Glutamatergic neuron (in vitro differentiated cells): ENCODE data around the gene GPHN. TPM values are rescaled to one million over a fixed set of nuclear protein-coding genes. Genes with fewer than 3 reads are reported as not detected.

Experiments
- DNase-seq: peaks from one replicate; pipeline ENCODE4 v3.0.0; 2022
- H3K27ac Mint-ChIP-seq: one replicate; pipeline ENCODE4 v1.8.0; 2020; ENCODE audit warnings: mild to moderate bottlenecking, mixed read lengths, inconsistent platforms; ENCODE audit not compliant: unreplicated experiment
- H3K27me3 Mint-ChIP-seq: one replicate; pipeline ENCODE4 v1.8.0; 2020; ENCODE audit warnings: mild to moderate bottlenecking, moderate library complexity, mixed read lengths, inconsistent platforms; ENCODE audit not compliant: unreplicated experiment
- H3K36me3 Mint-ChIP-seq: one replicate; pipeline ENCODE4 v1.8.0; 2020; ENCODE audit warnings: mild to moderate bottlenecking, mixed read lengths, inconsistent platforms; ENCODE audit not compliant: unreplicated experiment
- H3K4me1 Mint-ChIP-seq: one replicate; pipeline ENCODE4 v1.8.0; 2020; ENCODE audit warnings: mild to moderate bottlenecking, low read depth, mixed read lengths, inconsistent platforms; ENCODE audit not compliant: unreplicated experiment
- H3K4me3 Mint-ChIP-seq: one replicate; pipeline ENCODE4 v1.8.0; 2020; ENCODE audit warnings: mild to moderate bottlenecking, mixed read lengths, inconsistent platforms; ENCODE audit not compliant: unreplicated experiment
- H3K9me3 Mint-ChIP-seq: one replicate; pipeline ENCODE4 v1.8.0; 2020; ENCODE audit warnings: mild to moderate bottlenecking, moderate library complexity, mixed read lengths, inconsistent platforms; ENCODE audit not compliant: unreplicated experiment
- total RNA-seq: library from RNA; stranded (reverse); fragmentation: NEBNext Ultra II Directional; extraction: Animal tissue kit (Norgen Biotek cat#: 25700); gene quantifications from one replicate; pipeline ENCODE4 v1.2.1, GENCODE V29; 2021; ENCODE audit not compliant: unreplicated experiment
- TF ChIP-seq, protein P1 (sequence below): fragments of 200-600 bp; sonication (generic); IDR thresholded peaks from one replicate; pipeline ENCODE4 v1.5.0; 2021; ENCODE audit not compliant: partially characterized antibody, unreplicated experiment

The GPHN gene
- total RNA-seq, 1 donor from 2014 or later, result 29.8 TPM

DNA sequence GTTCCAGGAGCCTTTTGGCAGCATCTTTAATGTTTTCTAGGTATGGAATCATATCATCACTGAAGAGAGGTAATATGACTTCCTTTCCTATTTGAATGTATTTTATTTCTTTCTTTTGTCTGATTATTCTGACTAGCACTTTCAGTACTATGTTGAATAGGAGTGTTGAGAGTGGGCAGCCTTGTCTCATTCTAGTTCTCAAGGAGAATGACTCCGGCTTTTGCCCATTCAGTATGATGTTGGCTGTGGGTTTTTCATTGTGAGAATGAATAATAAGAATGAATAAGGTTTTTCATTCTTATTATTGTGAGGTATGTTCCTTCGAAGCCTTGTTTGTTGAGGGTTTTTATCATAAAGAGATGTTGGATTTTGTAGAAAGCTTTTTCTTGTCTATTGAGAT, 98.9 kb downstream of the GPHN start:
- Mint-ChIP-seq H3K9me3 (peaks cover 3% of the 10 kb centered on the region), H3K36me3 (no peaks in the 10 kb centered on the region), H3K4me1 (no peaks in the 10 kb centered on the region), H3K4me3 (no peak overlapping the region), H3K27ac (no peak overlapping the region), H3K27me3 (no peaks in the 10 kb centered on the region)
- TF ChIP-seq, protein P1, sequence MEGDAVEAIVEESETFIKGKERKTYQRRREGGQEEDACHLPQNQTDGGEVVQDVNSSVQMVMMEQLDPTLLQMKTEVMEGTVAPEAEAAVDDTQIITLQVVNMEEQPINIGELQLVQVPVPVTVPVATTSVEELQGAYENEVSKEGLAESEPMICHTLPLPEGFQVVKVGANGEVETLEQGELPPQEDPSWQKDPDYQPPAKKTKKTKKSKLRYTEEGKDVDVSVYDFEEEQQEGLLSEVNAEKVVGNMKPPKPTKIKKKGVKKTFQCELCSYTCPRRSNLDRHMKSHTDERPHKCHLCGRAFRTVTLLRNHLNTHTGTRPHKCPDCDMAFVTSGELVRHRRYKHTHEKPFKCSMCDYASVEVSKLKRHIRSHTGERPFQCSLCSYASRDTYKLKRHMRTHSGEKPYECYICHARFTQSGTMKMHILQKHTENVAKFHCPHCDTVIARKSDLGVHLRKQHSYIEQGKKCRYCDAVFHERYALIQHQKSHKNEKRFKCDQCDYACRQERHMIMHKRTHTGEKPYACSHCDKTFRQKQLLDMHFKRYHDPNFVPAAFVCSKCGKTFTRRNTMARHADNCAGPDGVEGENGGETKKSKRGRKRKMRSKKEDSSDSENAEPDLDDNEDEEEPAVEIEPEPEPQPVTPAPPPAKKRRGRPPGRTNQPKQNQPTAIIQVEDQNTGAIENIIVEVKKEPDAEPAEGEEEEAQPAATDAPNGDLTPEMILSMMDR, result no peak
- no peak for DNase-seq

DNA sequence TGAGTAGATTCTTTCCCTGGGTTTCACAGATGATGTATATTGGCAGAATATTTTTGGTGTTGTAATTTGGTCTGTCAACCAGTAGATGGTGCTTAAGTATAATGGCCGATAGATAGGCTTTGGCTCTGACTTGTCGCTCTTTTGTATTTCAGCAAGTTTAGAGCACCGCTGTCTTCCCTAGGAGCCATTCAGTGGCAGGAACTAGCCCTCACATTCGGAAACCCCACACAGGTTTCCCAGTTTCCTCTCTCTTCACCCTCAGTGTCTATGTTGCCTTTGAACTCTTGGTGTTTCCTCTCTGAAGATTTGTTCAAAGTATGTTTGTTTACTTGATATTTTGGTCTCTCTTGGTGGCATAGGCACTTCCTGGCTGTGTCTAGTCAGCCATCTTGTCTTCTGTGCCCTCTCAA, 102.2 kb downstream of the GPHN start:
- H3K4me3 Mint-ChIP-seq, result no peak overlapping the region
- no peaks in the 10 kb centered on the region for H3K27me3 Mint-ChIP-seq
- no peaks in the 10 kb centered on the region for H3K4me1 Mint-ChIP-seq
- DNase-seq, result no peak
- TF ChIP-seq, protein P1, result peak; percentile 63
- H3K27ac Mint-ChIP-seq, result no peak overlapping the region
- peaks cover 3% of the 10 kb centered on the region for H3K9me3 Mint-ChIP-seq
- no peaks in the 10 kb centered on the region for H3K36me3 Mint-ChIP-seq

DNA sequence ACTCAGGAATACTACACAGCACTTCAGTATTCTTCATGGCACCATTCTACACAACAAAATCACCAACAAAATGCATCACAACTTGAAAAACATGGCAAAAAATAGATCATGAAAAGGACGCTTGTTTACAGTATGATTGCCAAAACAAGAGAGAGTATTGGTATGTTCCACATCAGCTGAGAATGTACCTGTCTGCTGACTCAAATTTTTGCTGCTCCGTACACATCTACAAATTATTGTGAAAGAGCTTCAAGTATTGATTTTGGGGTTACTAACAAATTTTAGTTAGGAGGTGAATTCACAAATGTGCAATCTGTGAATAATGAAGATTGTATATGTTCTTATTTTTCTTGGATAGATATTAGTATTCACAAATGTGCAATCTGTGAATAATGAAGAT, 105.4 kb downstream of the GPHN start:
- no peaks in the 10 kb centered on the region for H3K36me3 Mint-ChIP-seq
- H3K27ac Mint-ChIP-seq, result no peak overlapping the region
- peaks cover 5% of the 10 kb centered on the region for H3K9me3 Mint-ChIP-seq
- no peak for DNase-seq
- no peaks in the 10 kb centered on the region for H3K4me1 Mint-ChIP-seq
- no peak overlapping the region for H3K4me3 Mint-ChIP-seq
- TF ChIP-seq, protein P1, result no peak
- H3K27me3 Mint-ChIP-seq, result peaks cover 2% of the 10 kb centered on the region

GRCh38 chr14:66619952-66620351, 112.0 kb downstream of the GPHN start:
- Mint-ChIP-seq H3K27me3 (peaks cover 2% of the 10 kb centered on the region), H3K36me3 (no peaks in the 10 kb centered on the region), H3K4me3 (no peak overlapping the region), H3K4me1 (no peaks in the 10 kb centered on the region), H3K9me3 (peaks cover 2% of the 10 kb centered on the region), H3K27ac (no peak overlapping the region)
- no peak for DNase-seq
- TF ChIP-seq, protein P1, result no peak

- no peak overlapping the region for H3K27ac Mint-ChIP-seq
- no peaks in the 10 kb centered on the region for H3K4me1 Mint-ChIP-seq
- TF ChIP-seq, protein P1, result no peak
- no peaks in the 10 kb centered on the region for H3K27me3 Mint-ChIP-seq
- no peaks in the 10 kb centered on the region for H3K9me3 Mint-ChIP-seq
- no peaks in the 10 kb centered on the region for H3K36me3 Mint-ChIP-seq
- DNase-seq, result no peak
- no peak overlapping the region for H3K4me3 Mint-ChIP-seq
Measured at GRCh38 chr14:66623838-66624237, 115.9 kb downstream of the GPHN start.
